HepG2 (cell line): ENCODE measurements around the gene ELOVL5. TPM values are rescaled to one million over a fixed set of nuclear protein-coding genes. Genes with fewer than 3 reads are reported as not detected.

ENCODE experiments used
- ARID2 ChIP-seq: sonication (generic); formaldehyde crosslinking; IDR thresholded peaks from 2 replicates; pipeline ENCODE4 v1.8.1; 2022; ENCODE audit warnings: mild to moderate bottlenecking, missing genetic modification reagents, borderline replicate concordance
- GATAD2A ChIP-seq: IDR thresholded peaks from 2 replicates; pipeline ENCODE4 v1.6.1; 2016
- PAX8 ChIP-seq: sonication (generic); formaldehyde crosslinking; IDR thresholded peaks from 2 replicates; pipeline ENCODE4 v1.8.0; 2022; ENCODE audit warnings: mild to moderate bottlenecking, missing genetic modification reagents, borderline replicate concordance
- RFX1 ChIP-seq: fragments of 450-650 bp; IDR thresholded peaks from 2 replicates; pipeline ENCODE4 v1.6.1; 2017
- SAP130 ChIP-seq: IDR thresholded peaks from 2 replicates; pipeline ENCODE4 v1.6.1; 2016; ENCODE audit warnings: low read depth
- SOX5 ChIP-seq: IDR thresholded peaks from 2 replicates; pipeline ENCODE4 v1.6.1; 2016; ENCODE audit warnings: borderline replicate concordance
- ZNF224 ChIP-seq: sonication (generic); formaldehyde crosslinking; IDR thresholded peaks from 2 replicates; pipeline ENCODE4 v1.5.0; 2020; ENCODE audit warnings: mild to moderate bottlenecking, missing genetic modification reagents
- ZNF484 ChIP-seq: sonication (generic); formaldehyde crosslinking; IDR thresholded peaks from 2 replicates; pipeline ENCODE4 v1.5.1; 2020; ENCODE audit warnings: mild to moderate bottlenecking, low read depth, missing genetic modification reagents, borderline replicate concordance
- ZNF501 ChIP-seq: sonication (generic); formaldehyde crosslinking; IDR thresholded peaks from 2 replicates; pipeline ENCODE4 v1.5.1; 2020; ENCODE audit warnings: mild to moderate bottlenecking, moderate library complexity, missing genetic modification reagents
- ZSCAN31 ChIP-seq: sonication (generic); formaldehyde crosslinking; IDR thresholded peaks from 2 replicates; pipeline ENCODE4 v1.5.0; 2020; ENCODE audit warnings: low read depth, mild to moderate bottlenecking, missing genetic modification reagents
- polyA plus RNA-seq, 8 experiments: library from polyadenylated mRNA; depleted of rRNA in 3 of 8; stranded (reverse) in 7 of 8; unstranded in 1 of 8; fragments of >200 nt; fragmentation: Illumina TruSeq in 4 of 8; extraction: Trizol in 4 of 8; gene quantifications; 2 replicates each; pipeline versions ENCODE4 v1.2.1 to v1.2.3, GENCODE V29; 2011 to 2016; ENCODE audit warnings: low read depth in 4 of 8, missing spikeins in 1 of 8, mixed read lengths in 1 of 8; ENCODE audit not compliant: insufficient read depth in 1 of 8
- total RNA-seq, 5 experiments: library from RNA; depleted of rRNA; stranded (reverse); fragments of >200 nt; fragmentation: Illumina TruSeq; extraction: Trizol; gene quantifications; 2 replicates each; pipeline ENCODE4 v1.2.3, GENCODE V29; 2016; ENCODE audit warnings: low read depth in 1 of 5
- TF ChIP-seq, protein P1 (sequence below): sonication (generic); formaldehyde crosslinking; IDR thresholded peaks from 2 replicates; pipeline ENCODE4 v1.4.0; 2020; ENCODE audit warnings: missing genetic modification reagents, borderline replicate concordance
- TF ChIP-seq, protein P2 (sequence below): sonication (generic); formaldehyde crosslinking; IDR thresholded peaks from 2 replicates; pipeline ENCODE4 v1.4.0; 2020; ENCODE audit warnings: missing genetic modification reagents
- TF ChIP-seq, protein P3 (sequence below): sonication (generic); formaldehyde crosslinking; IDR thresholded peaks from 2 replicates; pipeline ENCODE4 v1.5.1; 2020; ENCODE audit warnings: mild to moderate bottlenecking, missing genetic modification reagents, borderline replicate concordance
- TF ChIP-seq, protein P4 (sequence below): sonication (generic); formaldehyde crosslinking; IDR thresholded peaks from 2 replicates; pipeline ENCODE4 v1.5.0; 2020; ENCODE audit warnings: mild to moderate bottlenecking, missing genetic modification reagents
- TF ChIP-seq, protein P5 (sequence below): sonication (generic); formaldehyde crosslinking; IDR thresholded peaks from 2 replicates; pipeline ENCODE4 v1.4.0; 2020; ENCODE audit warnings: mild to moderate bottlenecking, missing genetic modification reagents
- TF ChIP-seq, protein P6 (sequence below): sonication (generic); formaldehyde crosslinking; IDR thresholded peaks from 2 replicates; pipeline ENCODE4 v1.5.0; 2020; ENCODE audit warnings: missing genetic modification reagents, mild to moderate bottlenecking, borderline replicate concordance

ELOVL5 gene
- total and polyA plus RNA-seq, 2 of the 13 experiments (the other 11 are each of a cell fraction or from before 2014, with no cell fraction given), result 50.1 to 72.4 TPM

DNA sequence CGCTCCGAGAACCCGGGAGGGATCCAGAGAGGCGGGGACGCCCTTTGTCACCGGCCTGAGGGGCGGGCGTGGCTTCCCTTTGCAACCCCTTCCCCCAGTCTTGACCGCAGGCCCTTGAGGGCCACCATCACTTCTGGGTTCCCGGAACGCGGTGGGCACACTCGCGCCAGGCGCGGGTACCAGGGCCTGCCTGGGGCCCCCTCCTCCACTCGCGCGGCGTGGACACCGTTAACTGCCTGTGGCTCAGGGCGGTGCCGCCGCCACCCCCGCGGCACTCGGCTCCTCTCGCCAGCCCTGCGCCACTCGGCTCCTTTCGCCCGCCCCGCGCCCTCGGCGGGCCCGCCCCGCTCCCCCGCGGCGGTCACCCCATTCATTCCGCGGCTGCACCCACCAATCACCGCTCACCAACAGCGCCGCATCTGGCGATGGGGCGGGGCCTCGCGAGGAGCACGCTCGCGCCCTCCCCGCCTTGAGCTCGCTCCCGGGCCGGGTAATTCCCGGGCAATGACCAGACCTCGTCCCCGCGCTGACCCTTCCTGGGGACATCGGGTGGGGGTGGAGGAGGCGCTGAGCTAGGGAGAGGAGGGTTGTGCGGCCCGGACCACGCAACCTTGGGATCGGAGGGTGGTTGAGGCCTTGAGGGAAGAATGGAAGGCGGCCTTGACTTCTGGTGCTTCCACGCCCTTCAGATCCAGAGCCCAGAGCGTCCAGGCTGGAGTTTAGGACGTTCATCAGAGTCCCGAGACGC, 10.5 kb upstream of the ELOVL5 start (continued):
- TF ChIP-seq, protein P1, sequence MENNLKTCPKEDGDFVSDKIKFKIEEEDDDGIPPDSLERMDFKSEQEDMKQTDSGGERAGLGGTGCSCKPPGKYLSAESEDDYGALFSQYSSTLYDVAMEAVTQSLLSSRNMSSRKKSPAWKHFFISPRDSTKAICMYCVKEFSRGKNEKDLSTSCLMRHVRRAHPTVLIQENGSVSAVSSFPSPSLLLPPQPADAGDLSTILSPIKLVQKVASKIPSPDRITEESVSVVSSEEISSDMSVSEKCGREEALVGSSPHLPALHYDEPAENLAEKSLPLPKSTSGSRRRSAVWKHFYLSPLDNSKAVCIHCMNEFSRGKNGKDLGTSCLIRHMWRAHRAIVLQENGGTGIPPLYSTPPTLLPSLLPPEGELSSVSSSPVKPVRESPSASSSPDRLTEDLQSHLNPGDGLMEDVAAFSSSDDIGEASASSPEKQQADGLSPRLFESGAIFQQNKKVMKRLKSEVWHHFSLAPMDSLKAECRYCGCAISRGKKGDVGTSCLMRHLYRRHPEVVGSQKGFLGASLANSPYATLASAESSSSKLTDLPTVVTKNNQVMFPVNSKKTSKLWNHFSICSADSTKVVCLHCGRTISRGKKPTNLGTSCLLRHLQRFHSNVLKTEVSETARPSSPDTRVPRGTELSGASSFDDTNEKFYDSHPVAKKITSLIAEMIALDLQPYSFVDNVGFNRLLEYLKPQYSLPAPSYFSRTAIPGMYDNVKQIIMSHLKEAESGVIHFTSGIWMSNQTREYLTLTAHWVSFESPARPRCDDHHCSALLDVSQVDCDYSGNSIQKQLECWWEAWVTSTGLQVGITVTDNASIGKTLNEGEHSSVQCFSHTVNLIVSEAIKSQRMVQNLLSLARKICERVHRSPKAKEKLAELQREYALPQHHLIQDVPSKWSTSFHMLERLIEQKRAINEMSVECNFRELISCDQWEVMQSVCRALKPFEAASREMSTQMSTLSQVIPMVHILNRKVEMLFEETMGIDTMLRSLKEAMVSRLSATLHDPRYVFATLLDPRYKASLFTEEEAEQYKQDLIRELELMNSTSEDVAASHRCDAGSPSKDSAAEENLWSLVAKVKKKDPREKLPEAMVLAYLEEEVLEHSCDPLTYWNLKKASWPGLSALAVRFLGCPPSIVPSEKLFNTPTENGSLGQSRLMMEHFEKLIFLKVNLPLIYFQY (CRISPR knock-in tag), result peak; percentile 73; the same call in 1 of the 2 replicates
- TF ChIP-seq SOX5, result peak; percentile 68
- TF ChIP-seq, protein P2, sequence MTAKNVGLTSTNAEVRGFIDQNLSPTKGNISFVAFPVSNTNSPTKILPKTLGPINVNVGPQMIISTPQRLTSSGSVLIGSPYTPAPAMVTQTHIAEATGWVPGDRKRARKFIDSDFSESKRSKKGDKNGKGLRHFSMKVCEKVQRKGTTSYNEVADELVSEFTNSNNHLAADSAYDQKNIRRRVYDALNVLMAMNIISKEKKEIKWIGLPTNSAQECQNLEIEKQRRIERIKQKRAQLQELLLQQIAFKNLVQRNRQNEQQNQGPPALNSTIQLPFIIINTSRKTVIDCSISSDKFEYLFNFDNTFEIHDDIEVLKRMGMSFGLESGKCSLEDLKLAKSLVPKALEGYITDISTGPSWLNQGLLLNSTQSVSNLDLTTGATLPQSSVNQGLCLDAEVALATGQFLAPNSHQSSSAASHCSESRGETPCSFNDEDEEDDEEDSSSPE (CRISPR knock-in tag), result peak; percentile 89
- no peak for TF ChIP-seq ZNF484 (CRISPR knock-in tag)
- TF ChIP-seq SAP130 (CRISPR knock-in tag), result peak; percentile 89
- TF ChIP-seq ZNF501 (CRISPR knock-in tag), result peak; percentile 79
- no peak for TF ChIP-seq ZNF224
- peak; percentile 79 for TF ChIP-seq GATAD2A (CRISPR knock-in tag)
- TF ChIP-seq, protein P3, sequence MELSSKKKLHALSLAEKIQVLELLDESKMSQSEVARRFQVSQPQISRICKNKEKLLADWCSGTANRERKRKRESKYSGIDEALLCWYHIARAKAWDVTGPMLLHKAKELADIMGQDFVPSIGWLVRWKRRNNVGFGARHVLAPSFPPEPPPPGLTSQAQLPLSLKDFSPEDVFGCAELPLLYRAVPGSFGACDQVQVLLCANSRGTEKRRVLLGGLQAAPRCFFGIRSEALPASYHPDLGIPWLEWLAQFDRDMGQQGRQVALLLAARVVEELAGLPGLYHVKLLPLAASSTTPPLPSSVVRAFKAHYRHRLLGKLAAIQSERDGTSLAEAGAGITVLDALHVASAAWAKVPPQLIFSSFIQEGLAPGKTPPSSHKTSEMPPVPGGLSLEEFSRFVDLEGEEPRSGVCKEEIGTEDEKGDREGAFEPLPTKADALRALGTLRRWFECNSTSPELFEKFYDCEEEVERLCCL (CRISPR knock-in tag), result no peak; the same call in 1 of the 2 replicates
- TF ChIP-seq RFX1, result no peak
- peak; percentile 83; the same call in 1 of the 2 replicates for TF ChIP-seq ZSCAN31
- TF ChIP-seq ARID2 (CRISPR knock-in tag), result peak; percentile 99
- TF ChIP-seq, protein P4, sequence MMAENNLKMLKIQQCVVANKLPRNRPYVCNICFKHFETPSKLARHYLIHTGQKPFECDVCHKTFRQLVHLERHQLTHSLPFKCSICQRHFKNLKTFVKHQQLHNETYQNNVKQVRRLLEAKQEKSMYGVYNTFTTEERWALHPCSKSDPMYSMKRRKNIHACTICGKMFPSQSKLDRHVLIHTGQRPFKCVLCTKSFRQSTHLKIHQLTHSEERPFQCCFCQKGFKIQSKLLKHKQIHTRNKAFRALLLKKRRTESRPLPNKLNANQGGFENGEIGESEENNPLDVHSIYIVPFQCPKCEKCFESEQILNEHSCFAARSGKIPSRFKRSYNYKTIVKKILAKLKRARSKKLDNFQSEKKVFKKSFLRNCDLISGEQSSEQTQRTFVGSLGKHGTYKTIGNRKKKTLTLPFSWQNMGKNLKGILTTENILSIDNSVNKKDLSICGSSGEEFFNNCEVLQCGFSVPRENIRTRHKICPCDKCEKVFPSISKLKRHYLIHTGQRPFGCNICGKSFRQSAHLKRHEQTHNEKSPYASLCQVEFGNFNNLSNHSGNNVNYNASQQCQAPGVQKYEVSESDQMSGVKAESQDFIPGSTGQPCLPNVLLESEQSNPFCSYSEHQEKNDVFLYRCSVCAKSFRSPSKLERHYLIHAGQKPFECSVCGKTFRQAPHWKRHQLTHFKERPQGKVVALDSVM, result peak; percentile 45; the same call in 1 of the 2 replicates
- TF ChIP-seq, protein P5, sequence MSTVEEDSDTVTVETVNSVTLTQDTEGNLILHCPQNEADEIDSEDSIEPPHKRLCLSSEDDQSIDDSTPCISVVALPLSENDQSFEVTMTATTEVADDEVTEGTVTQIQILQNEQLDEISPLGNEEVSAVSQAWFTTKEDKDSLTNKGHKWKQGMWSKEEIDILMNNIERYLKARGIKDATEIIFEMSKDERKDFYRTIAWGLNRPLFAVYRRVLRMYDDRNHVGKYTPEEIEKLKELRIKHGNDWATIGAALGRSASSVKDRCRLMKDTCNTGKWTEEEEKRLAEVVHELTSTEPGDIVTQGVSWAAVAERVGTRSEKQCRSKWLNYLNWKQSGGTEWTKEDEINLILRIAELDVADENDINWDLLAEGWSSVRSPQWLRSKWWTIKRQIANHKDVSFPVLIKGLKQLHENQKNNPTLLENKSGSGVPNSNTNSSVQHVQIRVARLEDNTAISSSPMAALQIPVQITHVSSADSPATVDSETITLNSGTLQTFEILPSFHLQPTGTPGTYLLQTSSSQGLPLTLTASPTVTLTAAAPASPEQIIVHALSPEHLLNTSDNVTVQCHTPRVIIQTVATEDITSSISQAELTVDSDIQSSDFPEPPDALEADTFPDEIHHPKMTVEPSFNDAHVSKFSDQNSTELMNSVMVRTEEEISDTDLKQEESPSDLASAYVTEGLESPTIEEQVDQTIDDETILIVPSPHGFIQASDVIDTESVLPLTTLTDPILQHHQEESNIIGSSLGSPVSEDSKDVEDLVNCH (CRISPR knock-in tag), result no peak
- TF ChIP-seq, protein P6, sequence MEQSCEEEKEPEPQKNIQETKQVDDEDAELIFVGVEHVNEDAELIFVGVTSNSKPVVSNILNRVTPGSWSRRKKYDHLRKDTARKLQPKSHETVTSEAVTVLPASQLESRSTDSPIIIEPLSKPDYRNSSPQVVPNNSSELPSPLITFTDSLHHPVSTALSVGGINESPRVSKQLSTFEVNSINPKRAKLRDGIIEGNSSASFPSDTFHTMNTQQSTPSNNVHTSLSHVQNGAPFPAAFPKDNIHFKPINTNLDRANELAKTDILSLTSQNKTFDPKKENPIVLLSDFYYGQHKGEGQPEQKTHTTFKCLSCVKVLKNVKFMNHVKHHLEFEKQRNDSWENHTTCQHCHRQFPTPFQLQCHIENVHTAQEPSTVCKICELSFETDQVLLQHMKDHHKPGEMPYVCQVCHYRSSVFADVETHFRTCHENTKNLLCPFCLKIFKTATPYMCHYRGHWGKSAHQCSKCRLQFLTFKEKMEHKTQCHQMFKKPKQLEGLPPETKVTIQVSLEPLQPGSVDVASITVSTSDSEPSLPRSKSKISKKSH (CRISPR knock-in tag), result no peak; the same call in 1 of the 2 replicates
- TF ChIP-seq PAX8 (CRISPR knock-in tag), result no peak
